HPDE6-E6E7 (cell line): Measurements from ENCODE around the gene PROSER2.

Source experiments
- DNase-seq: peaks from one replicate; pipeline ENCODE4 v3.0.0; 2011; ENCODE audit warnings: missing footprints; ENCODE audit errors: extremely low spot score

PROSER2 gene

DNA sequence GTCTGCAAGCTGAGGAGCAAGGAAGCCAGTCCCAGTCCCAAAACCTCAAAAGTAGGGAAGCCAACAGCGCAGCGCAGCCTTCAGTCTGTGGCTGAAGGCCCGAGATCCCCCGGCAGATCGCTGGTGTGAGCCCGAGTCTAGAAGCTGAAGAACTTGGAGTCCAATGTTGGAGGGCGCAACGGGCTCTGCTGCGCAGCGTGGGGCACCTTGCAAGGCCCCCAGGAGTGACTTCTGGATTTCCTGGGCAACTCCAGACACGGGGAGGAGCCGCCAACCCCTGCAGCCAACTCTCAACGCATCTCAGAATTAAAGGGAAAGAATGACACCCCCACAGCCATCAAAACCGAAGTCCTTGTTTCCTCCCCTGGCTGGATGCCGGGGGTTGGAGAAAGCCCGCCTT lies 18.8 kb upstream of the PROSER2 start:
- no peak for DNase-seq

- no peak for DNase-seq
Observed at GRCh38 chr10:11805792-11806191, 17.4 kb upstream of the PROSER2 start.

- DNase-seq: no peak
Observed at GRCh38 chr10:11806706-11807105, 16.4 kb upstream of the PROSER2 start.

- DNase-seq: no peak
Observed at GRCh38 chr10:11808808-11809207, 14.3 kb upstream of the PROSER2 start.

GRCh38 chr10:11810313-11810766 lies 12.8 kb upstream of the PROSER2 start:
- DNase-seq: no peak

GRCh38 chr10:11810973-11811372 lies 12.2 kb upstream of the PROSER2 start:
- no peak for DNase-seq

DNA sequence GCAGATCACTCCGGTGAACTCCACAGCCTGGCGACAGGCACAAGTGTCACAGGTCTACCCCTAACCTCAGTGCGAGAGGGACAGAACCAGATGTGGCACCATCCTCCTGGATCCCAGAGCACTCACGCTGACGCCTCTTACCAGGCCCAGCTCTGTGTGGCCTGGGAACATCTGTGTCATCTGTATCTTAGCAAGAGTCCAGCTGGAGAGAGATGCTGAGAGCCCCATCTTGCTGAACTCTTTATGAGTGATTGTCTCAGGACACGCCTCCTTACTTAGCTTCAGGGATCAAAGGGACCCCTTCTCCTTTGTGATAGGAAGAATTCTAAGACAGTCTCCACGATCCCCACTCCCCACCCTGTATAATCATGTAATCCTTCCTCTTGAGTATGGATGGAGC lies 10.0 kb upstream of the PROSER2 start:
- no peak for DNase-seq

GRCh38 chr10:11813855-11814567 lies 9.1 kb upstream of the PROSER2 start:
- DNase-seq: no peak

GRCh38 chr10:11819027-11819426 lies 4.1 kb upstream of the PROSER2 start:
- no peak for DNase-seq

GRCh38 chr10:11822026-11822756 lies 965 bp upstream of the PROSER2 start:
- no peak for DNase-seq

DNA sequence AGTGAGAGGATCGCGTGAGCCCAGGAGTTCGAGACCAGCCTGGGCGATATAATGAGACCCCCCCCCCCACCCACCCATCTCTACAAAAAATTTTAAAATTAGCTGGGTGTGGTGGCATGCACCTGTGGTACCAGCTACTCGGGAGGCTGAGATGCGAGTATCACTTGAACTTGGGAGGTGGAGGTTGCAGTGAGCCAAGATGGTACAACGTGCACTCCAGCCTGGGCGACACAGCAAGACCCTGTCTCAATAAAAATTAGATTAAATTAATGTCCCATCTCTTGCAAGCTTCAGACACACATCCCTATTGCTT lies 391 bp upstream of the PROSER2 start:
- no peak for DNase-seq

DNA sequence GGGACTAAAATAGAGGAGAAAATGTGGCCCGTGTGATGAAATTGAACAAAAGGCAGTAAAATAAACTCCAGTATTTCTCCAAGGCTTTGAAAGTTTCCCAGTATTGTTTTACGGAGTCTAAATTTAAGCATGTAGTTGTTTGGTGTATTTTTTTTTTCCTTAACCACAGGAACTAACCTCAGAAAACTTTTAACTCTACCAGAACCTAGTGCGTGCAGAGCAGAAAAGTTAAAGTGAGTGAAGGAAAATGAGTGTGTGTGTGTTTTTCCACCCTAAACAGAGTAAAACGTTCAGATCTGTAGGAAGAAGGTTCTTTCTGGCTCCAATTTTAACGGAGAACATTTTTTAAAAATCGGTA lies 812 bp downstream of the PROSER2 start:
- DNase-seq: no peak

GRCh38 chr10:11824376-11824775 lies 1.2 kb downstream of the PROSER2 start:
- DNase-seq: no peak

DNA sequence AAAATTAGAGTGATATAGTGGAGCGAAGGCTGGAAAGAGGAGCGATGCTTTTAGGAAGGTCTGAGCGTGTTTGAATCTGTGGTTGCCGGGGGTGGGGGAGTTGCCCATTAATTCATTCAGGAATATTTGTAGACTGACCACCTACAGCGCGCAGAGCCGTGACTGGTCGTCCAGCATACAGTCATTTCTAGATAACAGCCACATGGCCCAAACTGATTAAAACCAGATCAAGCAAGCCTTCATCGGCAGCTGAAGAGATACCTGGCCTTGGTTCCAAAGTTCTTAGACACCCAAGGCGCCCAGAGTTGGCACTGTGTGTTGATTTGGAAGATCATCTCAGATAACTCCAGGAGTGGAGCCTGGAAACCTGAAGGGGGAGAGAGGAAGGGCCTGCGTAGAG lies 1.7 kb downstream of the PROSER2 start:
- DNase-seq: no peak

DNA sequence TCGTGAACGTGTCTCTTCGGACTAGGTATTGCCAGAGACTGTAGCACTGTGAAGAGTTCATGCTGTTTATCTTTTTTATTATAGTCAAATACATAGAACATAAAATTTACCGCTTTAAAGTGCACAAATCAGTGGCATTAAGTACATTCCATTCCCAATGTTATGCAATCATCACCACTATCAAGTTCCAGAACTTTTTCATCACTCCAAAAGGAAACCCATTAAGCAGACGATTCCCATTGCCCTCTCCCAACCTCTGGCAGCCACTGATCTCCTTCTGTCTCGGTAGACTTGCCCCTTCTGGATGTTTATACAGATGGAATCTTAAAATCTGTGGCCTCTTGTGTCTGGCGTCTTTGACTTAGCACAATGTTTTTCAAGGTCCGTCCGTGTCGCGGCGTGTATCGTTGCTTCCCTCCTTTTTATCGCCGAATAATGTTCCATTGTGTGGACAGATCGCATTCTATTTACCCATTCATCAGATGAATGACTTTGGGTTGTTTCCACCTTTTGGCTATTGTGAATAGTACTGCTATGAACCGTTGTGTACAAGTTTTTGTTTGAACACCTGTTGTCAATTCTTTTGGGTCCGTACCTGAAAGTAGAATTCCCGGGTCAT lies 2.7 kb downstream of the PROSER2 start:
- no peak for DNase-seq

DNA sequence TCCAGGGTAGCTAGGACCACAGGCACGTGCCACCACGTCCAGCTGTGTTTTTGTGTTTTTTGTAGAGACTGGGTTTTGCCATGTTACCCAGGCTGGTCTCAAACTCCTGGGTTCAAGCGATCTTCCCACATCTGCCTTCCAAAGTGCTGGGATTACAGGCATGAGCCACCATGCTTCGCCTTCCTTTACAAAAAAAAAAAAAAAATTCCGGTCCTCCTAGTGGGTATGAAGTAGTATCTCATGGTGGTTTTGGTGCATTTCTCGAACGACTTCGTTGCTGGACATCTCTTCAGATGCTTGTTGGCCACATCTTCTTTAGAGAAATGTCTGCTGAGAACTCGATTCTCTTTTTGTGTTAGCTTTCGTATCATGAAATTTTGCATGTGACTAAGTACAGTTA lies 3.9 kb downstream of the PROSER2 start:
- DNase-seq: no peak

DNA sequence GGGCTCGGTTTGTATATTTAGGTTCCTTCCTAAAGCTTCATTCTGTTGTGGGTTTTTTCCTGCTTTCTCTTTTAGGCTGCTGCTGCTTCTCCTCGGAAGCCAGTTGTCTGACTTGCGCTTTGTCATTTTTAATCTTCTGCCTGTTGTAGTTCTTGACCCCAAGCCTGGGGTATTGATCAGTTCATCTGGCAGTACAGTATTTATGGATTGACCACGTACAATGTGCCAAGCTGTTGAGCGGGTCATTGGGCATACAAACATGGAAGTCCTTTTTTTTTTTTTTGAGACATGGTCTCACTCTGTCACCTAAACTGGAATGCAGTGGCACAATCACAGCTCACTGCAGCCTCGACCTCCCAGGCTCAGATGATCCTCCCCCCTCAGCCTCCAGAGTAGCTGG lies 4.3 kb downstream of the PROSER2 start:
- DNase-seq: no peak

- no peak for DNase-seq
Observed at GRCh38 chr10:11828682-11829284, 5.6 kb downstream of the PROSER2 start.

DNA sequence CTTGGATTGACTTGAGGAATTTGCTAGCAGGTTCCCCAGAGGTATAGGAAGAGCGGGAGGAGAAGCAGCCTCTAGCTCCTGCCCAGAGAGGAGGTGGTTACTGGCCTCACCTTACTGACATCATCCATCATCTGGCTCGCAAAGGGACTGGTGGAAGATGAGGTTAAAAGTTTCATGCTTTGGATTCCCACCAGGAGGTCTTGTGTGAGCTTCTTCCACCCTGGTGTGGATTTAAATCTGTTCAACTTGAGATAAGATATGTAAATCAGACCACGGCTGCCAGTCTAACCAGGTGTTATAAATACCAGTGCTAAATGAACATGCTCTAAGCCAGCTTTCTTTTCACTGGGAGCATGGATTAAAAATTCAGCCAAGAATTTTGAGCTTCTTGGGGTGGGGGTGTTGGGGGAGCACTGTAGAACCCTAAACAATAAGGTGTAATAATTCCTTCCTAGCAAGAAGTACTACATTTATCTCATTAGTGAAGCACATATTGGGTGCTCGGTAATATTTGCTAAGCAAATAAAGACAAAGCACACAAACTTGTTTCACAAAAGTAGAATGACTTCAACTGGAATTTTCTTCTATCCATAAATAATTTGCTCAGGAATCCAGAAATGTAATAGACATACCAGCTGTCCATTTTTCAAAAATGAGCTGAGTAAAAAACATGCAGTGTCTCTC lies 7.8 kb downstream of the PROSER2 start:
- no peak for DNase-seq

- no peak for DNase-seq
Observed at GRCh38 chr10:11831520-11831951, 8.4 kb downstream of the PROSER2 start.

GRCh38 chr10:11832042-11832441 lies 8.9 kb downstream of the PROSER2 start:
- DNase-seq: no peak

- no peak for DNase-seq
Observed at GRCh38 chr10:11835061-11835460, 11.9 kb downstream of the PROSER2 start.
